Pulmonary artery endothelial cell (primary cell): Measurements from ENCODE around the gene L3MBTL4. TPM values are rescaled to one million over a fixed set of nuclear protein-coding genes. Genes with fewer than 3 reads are reported as not detected.

ENCODE experiments used
- DNase-seq: peaks from one replicate; pipeline ENCODE4 v3.0.0-alpha.2; 2011; ENCODE audit warnings: low read depth, low spot score
- total RNA-seq: library from RNA; depleted of rRNA; stranded (reverse); fragments of >200 nt; gene quantifications from 2 replicates; pipeline ENCODE4 v1.2.3, GENCODE V29; 2014

L3MBTL4 gene
- total RNA-seq, 1 donor from 2014 or later = under 0.01 TPM

DNA sequence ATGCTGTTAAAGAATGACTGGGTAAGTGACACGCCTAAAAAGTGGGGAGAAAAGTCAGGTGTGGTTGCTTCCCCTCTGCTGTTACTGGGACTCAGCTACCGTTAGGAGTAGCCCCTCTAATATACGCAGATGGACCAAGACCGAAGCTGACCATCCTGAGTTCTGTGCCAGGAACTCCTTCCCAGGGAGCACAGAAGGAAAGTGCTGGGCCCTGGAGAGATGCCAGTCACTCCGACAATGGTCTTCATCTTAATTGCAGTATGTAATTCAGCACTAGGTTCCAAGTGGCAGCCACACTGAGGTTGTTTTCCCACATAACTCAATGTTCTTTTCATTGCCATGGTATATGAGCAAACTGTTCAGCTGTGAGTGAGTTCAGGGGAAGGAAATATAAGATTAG is 499.8 kb downstream of the L3MBTL4 start:
- no peak for DNase-seq

GRCh38 chr18:5914016-5914415 is 500.7 kb downstream of the L3MBTL4 start:
- DNase-seq = no peak

DNA sequence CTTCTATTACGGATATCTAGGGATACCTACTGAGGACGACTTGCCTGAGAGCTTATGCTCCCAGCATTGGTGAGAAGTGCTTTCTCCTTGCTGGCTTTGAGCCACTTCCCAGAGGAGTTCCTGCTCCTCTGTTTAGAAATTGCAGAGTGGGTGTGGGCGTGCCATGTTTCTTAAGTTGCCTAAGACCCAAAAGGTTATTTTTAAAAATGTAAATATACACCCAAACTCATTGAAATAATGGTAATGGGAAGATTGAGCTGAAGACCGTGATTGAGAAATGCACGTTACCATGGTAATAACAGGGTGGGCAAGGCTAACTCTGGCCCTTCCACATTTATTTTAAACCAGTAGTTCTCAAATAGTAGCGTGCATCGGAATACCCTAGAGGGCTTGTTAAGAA is 502.1 kb downstream of the L3MBTL4 start:
- no peak for DNase-seq

DNA sequence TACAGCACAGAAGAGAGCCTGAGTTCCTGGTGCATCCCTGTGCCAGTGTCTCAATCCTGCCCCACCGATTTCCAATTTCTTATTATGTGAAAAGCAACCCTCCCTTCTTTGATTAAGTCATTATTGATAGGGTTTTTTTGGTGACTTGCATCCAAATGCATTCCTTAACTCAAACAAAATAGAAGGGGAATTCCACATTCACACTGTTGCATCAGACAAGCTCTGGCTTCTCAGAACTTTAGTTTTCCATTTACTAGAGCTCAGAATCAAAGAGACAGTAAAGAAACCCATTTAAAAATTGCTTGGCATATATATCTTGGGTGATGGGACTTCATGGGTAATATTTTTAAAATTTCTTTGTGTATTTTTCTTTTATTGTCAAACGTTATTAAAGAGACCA is 505.6 kb downstream of the L3MBTL4 start:
- DNase-seq = no peak
